ENCODE data around the gene KRTAP10-7. TPM values are rescaled to one million over a fixed set of nuclear protein-coding genes. Genes with fewer than 3 reads are reported as not detected.
A peak's percentile ranks its signal among the peaks of the same experiment; 100 is the strongest.

The KRTAP10-7 gene
- total and polyA plus RNA-seq, 9 of the 15 experiments (the other 6 are each of a cell fraction or from before 2014, with no cell fraction given) = not detected

DNA sequence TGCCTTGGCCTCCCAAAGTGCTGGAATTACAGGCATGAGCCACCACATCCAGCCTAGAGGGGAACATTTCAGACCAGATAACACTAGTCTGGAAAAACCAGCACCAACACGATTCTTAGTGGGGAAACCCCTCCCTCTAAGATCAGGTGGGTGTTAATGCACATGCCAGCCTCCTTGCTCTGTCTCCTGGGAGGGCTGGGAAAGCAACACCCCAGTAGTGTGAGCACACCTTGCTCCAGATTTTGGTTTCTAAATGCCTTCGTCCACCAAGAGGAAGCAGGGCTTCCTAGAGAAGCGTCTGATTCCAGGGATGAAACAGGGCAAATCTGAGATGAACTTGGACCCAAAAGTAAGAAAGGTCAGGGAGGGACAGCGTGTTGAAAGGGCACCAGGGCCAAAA is 29.1 kb upstream of the KRTAP10-7 start:
- Histone ChIP-seq H3K4me3 (no peak overlapping the region), H3K79me2 (ENCODE audit: control insufficient read depth, insufficient read depth, low read length) (no peaks in the 10 kb centered on the region), H3K27ac (ENCODE audit: extremely low read depth, low read depth, low read length) (no peak overlapping the region), H3K4me1 (replicated peaks in 1 of 2; ENCODE audit: control insufficient read depth in 2 of 2, insufficient read depth in 2 of 2, low read length in 2 of 2) (peaks cover 0 to 24% of the 10 kb centered on the region in 2 experiments; a peak in 1 of 5 replicates), H3K9ac (ENCODE audit: insufficient read depth in 1 of 2, low read depth in 2 of 2, low read length in 2 of 2) (no peak overlapping the region), H3K9me1 (ENCODE audit: control insufficient read depth, insufficient read depth, low read length) (no peaks in the 10 kb centered on the region), H3K36me3 (ENCODE audit: control insufficient read depth, insufficient read depth, low read length) (no peaks in the 10 kb centered on the region), H3K4me2 (ENCODE audit: insufficient read depth, low read length) (no peak overlapping the region), H2AFZ (ENCODE audit: low read depth, low read length) (no peak overlapping the region), H4K20me1 (replicated peaks; ENCODE audit: control insufficient read depth, insufficient read depth, low read length) (no peaks in the 10 kb centered on the region), H3K9me3 (replicated peaks; ENCODE audit: control insufficient read depth, insufficient read depth, low read depth, low read length) (no peaks in the 10 kb centered on the region), H3K27me3 (ENCODE audit: control insufficient read depth in 2 of 2, insufficient read depth in 2 of 2, low read length in 2 of 2) (peaks cover 20 to 56% of the 10 kb centered on the region in 2 experiments; a peak in 4 of 5 replicates)
- in situ Hi-C loops (cut with MboI) (no loop called here), intact Hi-C loops (cut with micrococcal nuclease) (no loop called here)
- POLR2A ChIA-PET = no interaction called here
- TF ChIP-seq STAT5A (IDR thresholded peaks at IDR 0.05; ENCODE audit: borderline replicate concordance, low read length) (no peak), ZNF121 (CRISPR knock-in tag; conservative IDR thresholded peaks at IDR 0.05) (peak; percentile 35; the same call in 1 of the 2 replicates), BRF1 (IDR thresholded peaks at IDR 0.05; ENCODE audit: borderline replicate concordance, extremely low read depth, insufficient read length) (no peak), NFYB (IDR thresholded peaks at IDR 0.05; ENCODE audit: extremely low read depth, insufficient read length) (no peak), TBL1XR1 (IDR thresholded peaks at IDR 0.05; ENCODE audit: low read length in 2 of 2) (no peak), ZZZ3 (IDR thresholded peaks at IDR 0.05) (no peak)
- TF ChIP-seq, protein P1, sequence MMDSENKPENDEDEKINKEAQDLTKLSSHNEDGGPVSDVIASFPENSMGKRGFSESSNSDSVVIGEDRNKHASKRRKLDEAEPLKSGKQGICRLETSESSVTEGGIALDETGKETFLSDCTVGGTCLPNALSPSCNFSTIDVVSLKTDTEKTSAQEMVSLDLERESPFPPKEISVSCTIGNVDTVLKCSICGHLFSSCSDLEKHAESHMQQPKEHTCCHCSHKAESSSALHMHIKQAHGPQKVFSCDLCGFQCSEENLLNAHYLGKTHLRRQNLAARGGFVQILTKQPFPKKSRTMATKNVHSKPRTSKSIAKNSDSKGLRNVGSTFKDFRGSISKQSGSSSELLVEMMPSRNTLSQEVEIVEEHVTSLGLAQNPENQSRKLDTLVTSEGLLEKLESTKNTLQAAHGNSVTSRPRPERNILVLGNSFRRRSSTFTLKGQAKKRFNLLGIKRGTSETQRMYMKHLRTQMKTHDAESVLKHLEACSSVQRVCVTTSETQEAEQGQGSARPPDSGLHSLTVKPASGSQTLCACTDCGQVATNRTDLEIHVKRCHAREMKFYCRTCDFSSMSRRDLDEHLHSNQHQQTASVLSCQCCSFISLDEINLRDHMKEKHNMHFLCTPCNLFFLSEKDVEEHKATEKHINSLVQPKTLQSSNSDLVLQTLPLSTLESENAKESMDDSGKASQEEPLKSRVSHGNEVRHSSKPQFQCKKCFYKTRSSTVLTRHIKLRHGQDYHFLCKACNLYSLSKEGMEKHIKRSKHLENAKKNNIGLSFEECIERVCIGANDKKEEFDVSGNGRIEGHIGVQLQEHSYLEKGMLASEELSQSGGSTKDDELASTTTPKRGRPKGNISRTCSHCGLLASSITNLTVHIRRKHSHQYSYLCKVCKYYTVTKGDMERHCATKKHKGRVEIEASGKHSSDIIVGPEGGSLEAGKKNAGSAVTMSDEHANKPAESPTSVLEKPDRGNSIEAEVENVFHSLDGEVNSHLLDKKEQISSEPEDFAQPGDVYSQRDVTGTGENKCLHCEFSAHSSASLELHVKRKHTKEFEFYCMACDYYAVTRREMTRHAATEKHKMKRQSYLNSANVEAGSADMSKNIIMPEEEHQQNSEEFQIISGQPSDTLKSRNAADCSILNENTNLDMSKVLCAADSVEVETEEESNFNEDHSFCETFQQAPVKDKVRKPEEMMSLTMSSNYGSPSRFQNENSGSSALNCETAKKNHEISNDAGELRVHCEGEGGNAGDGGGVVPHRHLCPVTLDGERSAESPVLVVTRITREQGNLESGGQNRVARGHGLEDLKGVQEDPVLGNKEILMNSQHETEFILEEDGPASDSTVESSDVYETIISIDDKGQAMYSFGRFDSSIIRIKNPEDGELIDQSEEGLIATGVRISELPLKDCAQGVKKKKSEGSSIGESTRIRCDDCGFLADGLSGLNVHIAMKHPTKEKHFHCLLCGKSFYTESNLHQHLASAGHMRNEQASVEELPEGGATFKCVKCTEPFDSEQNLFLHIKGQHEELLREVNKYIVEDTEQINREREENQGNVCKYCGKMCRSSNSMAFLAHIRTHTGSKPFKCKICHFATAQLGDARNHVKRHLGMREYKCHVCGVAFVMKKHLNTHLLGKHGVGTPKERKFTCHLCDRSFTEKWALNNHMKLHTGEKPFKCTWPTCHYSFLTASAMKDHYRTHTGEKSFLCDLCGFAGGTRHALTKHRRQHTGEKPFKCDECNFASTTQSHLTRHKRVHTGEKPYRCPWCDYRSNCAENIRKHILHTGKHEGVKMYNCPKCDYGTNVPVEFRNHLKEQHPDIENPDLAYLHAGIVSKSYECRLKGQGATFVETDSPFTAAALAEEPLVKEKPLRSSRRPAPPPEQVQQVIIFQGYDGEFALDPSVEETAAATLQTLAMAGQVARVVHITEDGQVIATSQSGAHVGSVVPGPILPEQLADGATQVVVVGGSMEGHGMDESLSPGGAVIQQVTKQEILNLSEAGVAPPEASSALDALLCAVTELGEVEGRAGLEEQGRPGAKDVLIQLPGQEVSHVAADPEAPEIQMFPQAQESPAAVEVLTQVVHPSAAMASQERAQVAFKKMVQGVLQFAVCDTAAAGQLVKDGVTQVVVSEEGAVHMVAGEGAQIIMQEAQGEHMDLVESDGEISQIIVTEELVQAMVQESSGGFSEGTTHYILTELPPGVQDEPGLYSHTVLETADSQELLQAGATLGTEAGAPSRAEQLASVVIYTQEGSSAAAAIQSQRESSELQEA (IDR thresholded peaks at IDR 0.05; ENCODE audit: low read depth) = no peak
- no TSS peak for BruUV-seq (replicated peaks)
- FAIRE-seq (no peak), DNase-seq (ENCODE audit: extremely low read depth in 1 of 4, low spot score in 3 of 4) (no peak), ATAC-seq (no peak)
- CTCF ChIA-PET (ENCODE audit: low intra/inter-chr PET ratio) = no interaction called here
- WGBS (ENCODE audit: insufficient coverage, low coverage, missing lambda C conversion rate) = 0% methylated on average over 4 of the region's 4 CpGs
